ENCODE results near the gene PCSK1. TPM values are rescaled to one million over a fixed set of nuclear protein-coding genes. Genes with fewer than 3 reads are reported as not detected.

PCSK1 gene
- total RNA-seq, 1 donor from 2014 or later, result 13.6 TPM

- TF ChIP-seq CTCF (conservative IDR thresholded peaks at IDR 0.05), result no peak
- H3K36me3 Mint-ChIP-seq, result no peaks in the 10 kb centered on the region
- H3K27me3 Mint-ChIP-seq, result peaks cover 62% of the 10 kb centered on the region
- H3K4me3 Mint-ChIP-seq, result no peak overlapping the region
- H3K9me3 Mint-ChIP-seq, result no peaks in the 10 kb centered on the region
- DNase-seq (ENCODE audit: extremely low spot score, unreplicated experiment), result no peak
- no peaks in the 10 kb centered on the region for H3K4me1 Mint-ChIP-seq (ENCODE audit: unreplicated experiment)
- no peak overlapping the region for H3K27ac Mint-ChIP-seq
Measured at GRCh38 chr5:96440185-96440538, 7.1 kb upstream of the PCSK1 start.

- TF ChIP-seq CTCF (conservative IDR thresholded peaks at IDR 0.05), result no peak
- Mint-ChIP-seq H3K9me3 (no peaks in the 10 kb centered on the region), H3K27ac (no peak overlapping the region), H3K27me3 (peaks cover 67% of the 10 kb centered on the region), H3K4me1 (ENCODE audit: unreplicated experiment) (no peaks in the 10 kb centered on the region), H3K36me3 (no peaks in the 10 kb centered on the region), H3K4me3 (no peak overlapping the region)
- DNase-seq (ENCODE audit: extremely low spot score, unreplicated experiment), result no peak
Measured at GRCh38 chr5:96439477-96440184, 6.6 kb upstream of the PCSK1 start.

GRCh38 chr5:96434201-96434645 lies 1.2 kb upstream of the PCSK1 start:
- TF ChIP-seq CTCF (conservative IDR thresholded peaks at IDR 0.05), result no peak
- Mint-ChIP-seq H3K27ac (no peak overlapping the region), H3K4me1 (ENCODE audit: unreplicated experiment) (peaks cover 5% of the 10 kb centered on the region), H3K27me3 (peaks cover 88% of the 10 kb centered on the region), H3K9me3 (no peaks in the 10 kb centered on the region), H3K36me3 (no peaks in the 10 kb centered on the region), H3K4me3 (peak overlapping the region; percentile 6)
- peak; percentile 76 for DNase-seq (ENCODE audit: extremely low spot score, unreplicated experiment)

DNA sequence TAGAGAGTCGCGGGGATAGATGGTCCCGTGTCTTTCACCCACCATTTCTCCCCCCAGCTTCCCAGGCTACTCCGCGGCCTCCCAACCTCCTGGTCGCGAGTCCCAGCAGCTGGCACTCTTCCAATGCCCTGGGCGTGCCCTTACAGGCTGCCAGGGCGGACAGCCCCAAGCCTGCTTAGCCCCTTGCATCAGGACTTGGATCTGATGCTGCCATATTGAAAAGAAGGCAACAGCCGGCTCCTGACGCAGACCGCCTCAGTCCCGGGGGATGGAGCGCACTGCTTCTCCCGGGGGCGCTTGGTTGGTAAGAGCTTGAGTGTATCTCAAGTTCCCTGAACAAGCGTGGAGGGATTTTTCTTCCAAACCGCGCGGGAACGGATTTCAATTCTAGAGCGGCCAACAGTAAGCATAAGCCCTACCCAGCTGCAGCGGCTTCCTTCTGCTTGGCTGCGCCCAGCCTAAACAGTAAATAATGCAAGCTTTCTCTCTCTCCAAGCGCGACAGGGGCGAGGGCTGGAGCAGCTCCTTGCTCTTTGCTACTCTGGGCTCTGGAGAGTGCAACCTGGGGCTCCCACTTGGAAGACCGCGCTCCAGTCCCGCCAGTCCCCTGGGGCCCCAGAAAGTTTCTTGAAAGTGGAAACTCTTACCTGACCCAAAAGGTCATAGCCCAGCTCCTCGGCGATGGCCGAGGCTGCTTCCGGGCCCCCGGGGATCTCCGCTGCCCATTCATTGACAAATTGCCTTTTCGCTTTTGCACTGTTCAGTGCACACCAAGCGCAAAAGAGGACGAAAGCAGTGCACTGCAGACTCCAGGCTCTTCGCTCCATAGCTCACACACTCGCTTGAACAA lies 607 bp downstream of the PCSK1 start:
- no peak for DNase-seq (ENCODE audit: extremely low spot score, unreplicated experiment)
- Mint-ChIP-seq H3K9me3 (no peaks in the 10 kb centered on the region), H3K4me1 (ENCODE audit: unreplicated experiment) (peaks cover 5% of the 10 kb centered on the region), H3K36me3 (no peaks in the 10 kb centered on the region), H3K4me3 (peak overlapping the region; percentile 79), H3K27me3 (peaks cover 83% of the 10 kb centered on the region), H3K27ac (peak overlapping the region; percentile 52)
- no peak for TF ChIP-seq CTCF (conservative IDR thresholded peaks at IDR 0.05)

DNA sequence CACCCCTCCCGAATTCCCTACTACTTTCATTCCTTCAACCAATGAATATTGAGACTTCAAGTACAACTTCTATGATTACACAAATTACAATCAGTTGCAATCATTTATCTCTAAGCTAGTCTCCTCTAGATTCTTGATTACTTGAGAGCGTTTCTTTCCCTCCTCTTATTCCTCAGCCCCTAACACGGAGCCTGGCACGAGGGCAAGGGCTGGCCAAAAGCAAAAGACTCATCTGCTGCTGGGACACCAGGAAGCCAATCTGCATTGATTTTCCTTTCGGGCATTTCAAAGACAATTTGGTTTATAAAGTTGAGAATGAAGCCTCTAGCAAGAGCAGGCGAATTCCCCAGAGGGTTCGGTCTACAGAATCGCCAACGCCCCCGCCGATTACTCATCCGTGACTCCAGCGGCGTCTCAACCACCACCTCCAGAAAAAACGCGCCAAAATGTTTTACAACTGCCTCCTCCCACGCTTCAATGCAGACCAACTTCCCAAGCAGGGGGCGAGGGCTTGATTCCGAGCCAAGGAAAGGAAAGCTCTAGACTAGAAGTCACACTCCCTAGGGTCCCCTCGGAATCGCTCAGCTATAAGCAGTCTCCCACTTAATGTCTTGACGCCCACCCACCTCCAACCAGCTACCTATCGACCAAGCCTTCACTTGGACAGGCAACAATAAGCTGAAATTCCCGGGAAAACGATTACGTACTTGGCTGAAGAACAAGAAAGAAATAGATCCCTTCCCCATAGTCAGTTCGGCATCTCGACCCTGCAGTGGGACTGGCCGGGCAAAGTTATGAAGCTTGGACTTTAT lies 1.5 kb downstream of the PCSK1 start:
- Mint-ChIP-seq H3K4me3 (peak overlapping the region; percentile 79), H3K36me3 (no peaks in the 10 kb centered on the region), H3K27me3 (peaks cover 77% of the 10 kb centered on the region), H3K9me3 (no peaks in the 10 kb centered on the region), H3K4me1 (ENCODE audit: unreplicated experiment) (peaks cover 5% of the 10 kb centered on the region), H3K27ac (no peak overlapping the region)
- no peak for DNase-seq (ENCODE audit: extremely low spot score, unreplicated experiment)
- TF ChIP-seq CTCF (conservative IDR thresholded peaks at IDR 0.05), result no peak

Measured in type B pancreatic cell (in vitro differentiated cells).